K562 (cell line): Measurements from ENCODE around the gene ARF5. TPM values are rescaled to one million over a fixed set of nuclear protein-coding genes. Genes with fewer than 3 reads are reported as not detected.

Experiments
- ARHGAP35 ChIP-seq: fragments of 450-650 bp; IDR thresholded peaks from 2 replicates; pipeline ENCODE4 v1.6.1; 2018; ENCODE audit not compliant: partially characterized antibody
- ARNT ChIP-seq, 2 experiments: fragments of 450-650 bp; IDR thresholded peaks; 2 replicates each; pipeline ENCODE4 v1.6.1; 2016; ENCODE audit warnings: mild to moderate bottlenecking in 1 of 2
- BACH1 ChIP-seq: fragments of 200-800 bp; sonication (Bioruptor generic); IDR thresholded peaks from 2 replicates; pipeline ENCODE4 v1.6.1; 2016; ENCODE audit warnings: missing genetic modification characterization, missing compliant biosample characterization
- BRF1 ChIP-seq: IDR thresholded peaks from 3 replicates; pipeline ENCODE4 v1.6.1; 2011; ENCODE audit warnings: borderline replicate concordance, mild to moderate bottlenecking; ENCODE audit not compliant: insufficient read length; ENCODE audit errors: extremely low read depth
- CEBPB ChIP-seq: fragments of 450-650 bp; IDR thresholded peaks from 2 replicates; pipeline ENCODE4 v1.6.1; 2016; ENCODE audit warnings: missing genetic modification characterization, missing compliant biosample characterization
- EHMT2 ChIP-seq: fragments of 450-650 bp; IDR thresholded peaks from 2 replicates; pipeline ENCODE4 v1.6.1; 2018; ENCODE audit warnings: antibody characterized with exemption
- EP400 ChIP-seq: fragments of 450-650 bp; IDR thresholded peaks from 2 replicates; pipeline ENCODE4 v1.6.1; 2017; ENCODE audit warnings: antibody characterized with exemption, mild to moderate bottlenecking, moderate library complexity
- FOSL1 ChIP-seq: fragments of 200-800 bp; sonication (Bioruptor generic); conservative IDR thresholded peaks from 2 replicates; pipeline ENCODE4 v1.6.1; 2016; ENCODE audit warnings: missing genetic modification characterization, missing compliant biosample characterization
- HEY1 ChIP-seq: fragments of 250-450 bp; sonication (Bioruptor Pico); IDR thresholded peaks from 2 replicates; pipeline ENCODE4 v1.5.0; 2020; ENCODE audit warnings: mild to moderate bottlenecking, moderate library complexity, borderline replicate concordance
- MEF2A ChIP-seq: IDR thresholded peaks from 2 replicates; pipeline ENCODE4 v1.6.1; 2011; ENCODE audit warnings: low read depth, mild to moderate bottlenecking, low read length, moderate library complexity; ENCODE audit not compliant: control insufficient read depth
- MYBL2 ChIP-seq, 2 experiments: fragments of 450-650 bp in 1 of 2; sonication (generic) in 1 of 2; formaldehyde crosslinking in 1 of 2; IDR thresholded peaks; 2 replicates each; pipeline versions ENCODE4 v1.6.1 to v1.8.1; 2017 to 2022; ENCODE audit warnings: borderline replicate concordance in 1 of 2, inconsistent platforms in 1 of 2, low read depth in 1 of 2, mild to moderate bottlenecking in 1 of 2, missing genetic modification reagents in 1 of 2, moderate library complexity in 1 of 2
- NR3C1 ChIP-seq: sonication (generic); formaldehyde crosslinking; IDR thresholded peaks from 2 replicates; pipeline ENCODE4 v1.8.1; 2022; ENCODE audit warnings: missing genetic modification reagents
- SNIP1 ChIP-seq: fragments of 450-650 bp; IDR thresholded peaks from 2 replicates; pipeline ENCODE4 v1.7.1; 2017; ENCODE audit warnings: low read depth, mild to moderate bottlenecking
- STAT5A ChIP-seq: IDR thresholded peaks from 2 replicates; pipeline ENCODE4 v1.6.1; 2012; ENCODE audit warnings: low read length, inconsistent platforms, borderline replicate concordance
- TSC22D4 ChIP-seq: fragments of 450-650 bp; IDR thresholded peaks from 2 replicates; pipeline ENCODE4 v1.6.1; 2016; ENCODE audit warnings: missing genetic modification characterization, missing biosample characterization, control low read depth
- YY1 ChIP-seq, 3 experiments: IDR thresholded peaks; 2 replicates each; pipeline ENCODE4 v1.6.1; 2011; ENCODE audit warnings: low read length in 2 of 3, mild to moderate bottlenecking in 2 of 3, moderate library complexity in 2 of 3, borderline replicate concordance in 1 of 3, control low read depth in 1 of 3, low read depth in 1 of 3; ENCODE audit not compliant: insufficient read depth in 3 of 3, insufficient replicate concordance in 2 of 3, control insufficient read depth in 1 of 3, insufficient read length in 1 of 3; ENCODE audit errors: extremely low read depth in 1 of 3
- ZNF224 ChIP-seq: sonication (generic); formaldehyde crosslinking; IDR thresholded peaks from 2 replicates; pipeline ENCODE4 v1.8.0; 2022; ENCODE audit warnings: mild to moderate bottlenecking, missing genetic modification reagents
- ZNF551 ChIP-seq: fragments of 250-450 bp; sonication (Bioruptor Pico); IDR thresholded peaks from 2 replicates; pipeline ENCODE4 v1.5.0; 2021; ENCODE audit warnings: mild to moderate bottlenecking, moderate library complexity
- ZNF589 ChIP-seq: fragments of 200-800 bp; sonication (Bioruptor generic); IDR thresholded peaks from 2 replicates; pipeline ENCODE4 v1.6.1; 2016; ENCODE audit warnings: low read depth, missing genetic modification characterization, missing compliant biosample characterization
- polyA plus RNA-seq, 8 experiments: library from polyadenylated mRNA; depleted of rRNA in 4 of 8; stranded (reverse) in 5 of 8; unstranded in 3 of 8; fragments of >200 nt; fragmentation: Nextera tagmentation in 2 of 8; fragmentation: Illumina TruSeq in 1 of 8; extraction: Ambion mirVana in 2 of 8; extraction: Trizol in 1 of 8; gene quantifications; 2 replicates each; pipeline versions ENCODE4 v1.2.1 to v1.2.3, GENCODE V29; 2011 to 2014; ENCODE audit warnings: inconsistent platforms in 1 of 8, missing spikeins in 1 of 8
- total RNA-seq, 7 experiments: library from RNA; depleted of rRNA in 6 of 7; stranded (reverse); fragments of >200 nt in 6 of 7; fragmentation: Illumina TruSeq in 2 of 7; extraction: Trizol in 2 of 7; gene quantifications; 2 replicates each; pipeline versions ENCODE4 v1.2.1 to v1.2.3, GENCODE V29; 2011 to 2021; ENCODE audit warnings: low replicate concordance in 1 of 7
- TF ChIP-seq, protein P1 (sequence below): IDR thresholded peaks from 2 replicates; pipeline ENCODE4 v1.6.1; 2012; ENCODE audit warnings: low read depth, low read length, improper control_type of control experiment, borderline replicate concordance
- TF ChIP-seq, protein P2 (sequence below), 2 experiments: IDR thresholded peaks; 2 replicates each; pipeline ENCODE4 v1.6.1; 2012; ENCODE audit warnings: improper control_type of control experiment in 2 of 2, low read depth in 2 of 2, low read length in 2 of 2, borderline replicate concordance in 1 of 2
- TF ChIP-seq, protein P3 (sequence below): fragments of 450-650 bp; formaldehyde crosslinking; IDR thresholded peaks from 2 replicates; pipeline ENCODE4 v1.4.0; 2022; ENCODE audit warnings: missing genetic modification characterization

The ARF5 gene
- total and polyA plus RNA-seq, 9 of the 15 experiments (the other 6 are each of a cell fraction or from before 2014, with no cell fraction given), result 8.1 to 290 (median 125) TPM

DNA sequence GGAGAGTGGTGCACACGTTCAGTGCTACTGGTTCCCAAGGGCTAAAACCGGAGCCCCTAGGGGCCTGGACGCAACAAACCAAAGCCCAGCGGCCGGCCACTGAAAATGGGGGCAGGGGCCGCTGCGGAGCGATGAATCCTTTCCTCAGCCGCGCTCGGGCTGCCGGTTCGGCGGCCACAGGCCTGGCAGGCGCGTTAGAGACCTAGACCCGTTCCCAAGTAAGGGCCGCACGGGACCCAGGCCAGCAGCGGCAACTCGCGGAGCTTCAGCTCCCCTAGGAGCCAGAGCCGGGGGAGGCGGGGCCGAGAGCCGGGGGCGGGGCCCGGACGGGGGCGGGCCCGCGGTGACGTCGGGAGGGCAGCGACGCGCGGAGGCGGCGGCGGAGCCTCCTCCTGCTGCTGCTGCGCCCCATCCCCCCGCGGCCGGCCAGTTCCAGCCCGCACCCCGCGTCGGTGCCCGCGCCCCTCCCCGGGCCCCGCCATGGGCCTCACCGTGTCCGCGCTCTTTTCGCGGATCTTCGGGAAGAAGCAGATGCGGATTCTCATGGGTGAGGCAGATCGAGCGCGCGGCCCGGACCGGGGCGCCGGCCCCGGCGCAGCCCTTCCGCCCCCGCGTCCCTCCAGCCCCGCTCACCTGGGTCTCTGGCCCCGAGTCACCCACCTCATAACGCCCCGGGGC lies at the start of gene ARF5 (continued):
- TF ChIP-seq YY1 (IDR thresholded peaks at IDR 0.05; ENCODE audit: borderline replicate concordance in 1 of 3, control insufficient read depth in 1 of 3, extremely low read depth in 1 of 3, insufficient read depth in 3 of 3, insufficient read length in 1 of 3, insufficient replicate concordance in 2 of 3, low read depth in 1 of 3, low read length in 2 of 3), result peak in 2 of 3 experiments; percentile 64 to 69
- no peak for TF ChIP-seq HEY1 (CRISPR knock-in tag)
- no peak for TF ChIP-seq STAT5A
- TF ChIP-seq ZNF551 (CRISPR knock-in tag), result no peak
- no peak for TF ChIP-seq MEF2A
- TF ChIP-seq, protein P1, sequence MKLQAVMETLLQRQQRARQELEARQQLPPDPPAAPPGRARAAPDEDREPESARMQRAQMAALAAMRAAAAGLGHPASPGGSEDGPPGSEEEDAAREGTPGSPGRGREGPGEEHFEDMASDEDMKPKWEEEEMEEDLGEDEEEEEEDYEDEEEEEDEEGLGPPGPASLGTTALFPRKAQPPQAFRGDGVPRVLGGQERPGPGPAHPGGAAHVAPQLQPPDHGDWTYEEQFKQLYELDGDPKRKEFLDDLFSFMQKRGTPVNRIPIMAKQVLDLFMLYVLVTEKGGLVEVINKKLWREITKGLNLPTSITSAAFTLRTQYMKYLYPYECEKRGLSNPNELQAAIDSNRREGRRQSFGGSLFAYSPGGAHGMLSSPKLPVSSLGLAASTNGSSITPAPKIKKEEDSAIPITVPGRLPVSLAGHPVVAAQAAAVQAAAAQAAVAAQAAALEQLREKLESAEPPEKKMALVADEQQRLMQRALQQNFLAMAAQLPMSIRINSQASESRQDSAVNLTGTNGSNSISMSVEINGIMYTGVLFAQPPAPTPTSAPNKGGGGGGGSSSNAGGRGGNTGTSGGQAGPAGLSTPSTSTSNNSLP, result no peak
- no peak for TF ChIP-seq ARHGAP35
- no peak for TF ChIP-seq SNIP1
- TF ChIP-seq, protein P2, sequence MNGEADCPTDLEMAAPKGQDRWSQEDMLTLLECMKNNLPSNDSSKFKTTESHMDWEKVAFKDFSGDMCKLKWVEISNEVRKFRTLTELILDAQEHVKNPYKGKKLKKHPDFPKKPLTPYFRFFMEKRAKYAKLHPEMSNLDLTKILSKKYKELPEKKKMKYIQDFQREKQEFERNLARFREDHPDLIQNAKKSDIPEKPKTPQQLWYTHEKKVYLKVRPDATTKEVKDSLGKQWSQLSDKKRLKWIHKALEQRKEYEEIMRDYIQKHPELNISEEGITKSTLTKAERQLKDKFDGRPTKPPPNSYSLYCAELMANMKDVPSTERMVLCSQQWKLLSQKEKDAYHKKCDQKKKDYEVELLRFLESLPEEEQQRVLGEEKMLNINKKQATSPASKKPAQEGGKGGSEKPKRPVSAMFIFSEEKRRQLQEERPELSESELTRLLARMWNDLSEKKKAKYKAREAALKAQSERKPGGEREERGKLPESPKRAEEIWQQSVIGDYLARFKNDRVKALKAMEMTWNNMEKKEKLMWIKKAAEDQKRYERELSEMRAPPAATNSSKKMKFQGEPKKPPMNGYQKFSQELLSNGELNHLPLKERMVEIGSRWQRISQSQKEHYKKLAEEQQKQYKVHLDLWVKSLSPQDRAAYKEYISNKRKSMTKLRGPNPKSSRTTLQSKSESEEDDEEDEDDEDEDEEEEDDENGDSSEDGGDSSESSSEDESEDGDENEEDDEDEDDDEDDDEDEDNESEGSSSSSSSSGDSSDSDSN (IDR thresholded peaks at IDR 0.05; ENCODE audit: borderline replicate concordance in 1 of 2, low read depth in 2 of 2, low read length in 2 of 2), result peak; percentile 14 to 62; a peak in 1 of 4 replicates
- TF ChIP-seq ARNT (IDR thresholded peaks at IDR 0.05), result no peak
- TF ChIP-seq FOSL1 (tag), result 0 out of 2 replicates have a peak, but pooled peaks have one; percentile 11
- TF ChIP-seq, protein P3, sequence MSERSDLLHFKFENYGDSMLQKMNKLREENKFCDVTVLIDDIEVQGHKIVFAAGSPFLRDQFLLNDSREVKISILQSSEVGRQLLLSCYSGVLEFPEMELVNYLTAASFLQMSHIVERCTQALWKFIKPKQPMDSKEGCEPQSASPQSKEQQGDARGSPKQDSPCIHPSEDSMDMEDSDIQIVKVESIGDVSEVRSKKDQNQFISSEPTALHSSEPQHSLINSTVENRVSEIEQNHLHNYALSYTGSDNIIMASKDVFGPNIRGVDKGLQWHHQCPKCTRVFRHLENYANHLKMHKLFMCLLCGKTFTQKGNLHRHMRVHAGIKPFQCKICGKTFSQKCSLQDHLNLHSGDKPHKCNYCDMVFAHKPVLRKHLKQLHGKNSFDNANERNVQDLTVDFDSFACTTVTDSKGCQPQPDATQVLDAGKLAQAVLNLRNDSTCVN, result no peak
- no peak for TF ChIP-seq BRF1
- no peak for TF ChIP-seq CEBPB
- TF ChIP-seq EHMT2, result no peak
- TF ChIP-seq NR3C1, result no peak
- TF ChIP-seq ZNF224 (CRISPR knock-in tag), result no peak
- no peak for TF ChIP-seq TSC22D4 (tag)
- TF ChIP-seq EP400, result peak; percentile 44; the same call in 1 of the 2 replicates
- no peak for TF ChIP-seq ZNF589 (CRISPR knock-in tag)
- no peak for TF ChIP-seq BACH1 (tag)
- TF ChIP-seq MYBL2 (IDR thresholded peaks at IDR 0.05; ENCODE audit: low read depth), result no peak
- no peak for TF ChIP-seq MYBL2 (CRISPR knock-in tag; IDR thresholded peaks at IDR 0.05; ENCODE audit: borderline replicate concordance)
